ENCODE measurements around the gene HFM1.

DNA sequence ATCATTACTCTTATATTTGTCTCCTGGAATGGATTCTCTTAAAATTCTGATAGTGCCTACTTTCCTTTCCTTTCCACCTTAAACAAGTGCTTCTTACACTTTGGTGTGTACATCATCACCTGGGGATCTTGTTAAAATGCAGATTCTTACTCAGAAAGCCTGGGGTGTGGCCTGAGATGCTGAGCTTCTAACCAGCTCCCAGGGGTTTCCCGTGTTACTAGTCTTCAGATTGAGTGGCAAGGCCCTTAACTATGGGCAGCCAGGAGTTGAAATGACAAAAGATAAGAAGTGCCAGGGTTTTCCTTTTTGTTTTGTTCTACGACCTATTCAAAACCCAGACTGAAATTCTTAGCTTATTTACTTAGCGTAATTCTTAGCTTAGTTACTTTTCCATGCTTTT, 159.2 kb downstream of the HFM1 start:
- no peak for TF ChIP-seq POLR2A (IDR thresholded peaks at IDR 0.05)
- TF ChIP-seq, protein P1, sequence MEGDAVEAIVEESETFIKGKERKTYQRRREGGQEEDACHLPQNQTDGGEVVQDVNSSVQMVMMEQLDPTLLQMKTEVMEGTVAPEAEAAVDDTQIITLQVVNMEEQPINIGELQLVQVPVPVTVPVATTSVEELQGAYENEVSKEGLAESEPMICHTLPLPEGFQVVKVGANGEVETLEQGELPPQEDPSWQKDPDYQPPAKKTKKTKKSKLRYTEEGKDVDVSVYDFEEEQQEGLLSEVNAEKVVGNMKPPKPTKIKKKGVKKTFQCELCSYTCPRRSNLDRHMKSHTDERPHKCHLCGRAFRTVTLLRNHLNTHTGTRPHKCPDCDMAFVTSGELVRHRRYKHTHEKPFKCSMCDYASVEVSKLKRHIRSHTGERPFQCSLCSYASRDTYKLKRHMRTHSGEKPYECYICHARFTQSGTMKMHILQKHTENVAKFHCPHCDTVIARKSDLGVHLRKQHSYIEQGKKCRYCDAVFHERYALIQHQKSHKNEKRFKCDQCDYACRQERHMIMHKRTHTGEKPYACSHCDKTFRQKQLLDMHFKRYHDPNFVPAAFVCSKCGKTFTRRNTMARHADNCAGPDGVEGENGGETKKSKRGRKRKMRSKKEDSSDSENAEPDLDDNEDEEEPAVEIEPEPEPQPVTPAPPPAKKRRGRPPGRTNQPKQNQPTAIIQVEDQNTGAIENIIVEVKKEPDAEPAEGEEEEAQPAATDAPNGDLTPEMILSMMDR (IDR thresholded peaks at IDR 0.05), result no peak
